ENCODE results near the gene LRRC61. TPM values are rescaled to one million over a fixed set of nuclear protein-coding genes. Genes with fewer than 3 reads are reported as not detected.

LRRC61 gene
- total and polyA plus RNA-seq, 2 of the 13 experiments (the other 11 are each of a cell fraction or from before 2014, with no cell fraction given), result 33.0 to 34.8 TPM

DNA sequence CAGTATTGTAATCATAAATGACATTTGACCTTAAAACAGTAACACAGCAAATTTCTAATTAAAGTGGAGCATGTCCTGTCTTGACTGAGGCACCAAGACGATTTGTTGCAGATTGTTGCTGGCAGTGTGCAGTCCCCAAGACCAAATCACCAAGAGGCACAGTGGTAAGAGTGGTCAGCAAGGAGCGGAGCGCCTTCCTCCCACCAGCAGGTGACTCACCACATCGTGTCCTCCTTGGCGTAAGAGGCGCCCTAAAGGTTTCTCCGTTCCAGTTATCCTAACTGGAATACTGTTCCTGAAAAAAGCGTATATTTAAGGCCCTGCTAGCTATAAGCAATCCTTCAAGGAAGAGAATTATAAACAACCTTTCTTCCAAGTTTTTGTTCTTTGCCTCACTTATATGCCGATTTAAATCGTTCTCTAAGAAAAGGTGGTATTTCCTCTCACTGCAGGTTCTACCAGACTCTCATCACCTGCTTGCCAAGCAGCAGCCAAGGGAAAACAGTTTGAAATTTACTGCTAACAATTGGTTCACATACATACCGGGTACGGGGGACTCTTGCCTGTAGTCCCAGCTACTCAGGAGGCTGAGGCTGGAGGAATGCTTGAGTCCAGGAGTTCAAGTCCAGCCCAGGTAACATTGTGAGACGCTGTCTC, 34.7 kb downstream of the LRRC61 start:
- Histone ChIP-seq H3K36me3 (replicated peaks in 1 of 2; ENCODE audit: control insufficient read depth in 1 of 2, insufficient read depth in 2 of 2, low read length in 2 of 2) (no peaks in the 10 kb centered on the region), H3K4me3 (replicated peaks in 1 of 3; ENCODE audit: insufficient read depth in 1 of 3, low read depth in 2 of 3, low read length in 3 of 3) (peak overlapping the region in 1 of 3 experiments; percentile 29; a peak in 1 of 6 replicates), H3K9ac (ENCODE audit: insufficient read depth, low read depth, low read length) (no peak overlapping the region), H3K27ac (ENCODE audit: extremely low read length, insufficient read depth, low read length) (no peak overlapping the region), H2AFZ (ENCODE audit: low read length) (no peak overlapping the region), H3K79me2 (ENCODE audit: insufficient read depth, low read length) (no peaks in the 10 kb centered on the region), H3K27me3 (ENCODE audit: control insufficient read depth in 1 of 2, insufficient read depth in 2 of 2, low read length in 2 of 2) (no peaks in the 10 kb centered on the region), H3K9me3 (ENCODE audit: low read length) (no peaks in the 10 kb centered on the region), H4K20me1 (ENCODE audit: insufficient read depth, low read length) (no peaks in the 10 kb centered on the region), H3K4me2 (ENCODE audit: low read depth, low read length) (peak overlapping the region; percentile 67), H3K4me1 (ENCODE audit: insufficient read depth, low read length) (peaks cover 68% of the 10 kb centered on the region)
- ChIA-PET POLR2A (interaction anchor here (1.2 to 1.4 kb wide), 3 partner anchors 11 to 31 kb away, joined by 3 to 5 read pairs (median 5); partner anchors contain the start of gene REPIN1), CTCF (ENCODE audit: low intra/inter-chr PET ratio, low total read pairs) (interaction anchor here (4.3 kb wide), 1 partner anchor 31 kb away, joined by 45 read pairs; no protein-coding TSS in a partner anchor)
- WGBS (ENCODE audit: low lambda C conversion rate), result 45% methylated on average over 13 of the region's 13 CpGs
- ATAC-seq, result peak; percentile 49
- BruUV-seq (replicated peaks), result no TSS peak
- in situ Hi-C loops (cut with HindIII; ENCODE audit: extremely low pct_ligation_motif_present, low pct_unique_long_range_greater_than_20kb), result no loop called here
- DNase-seq (ENCODE audit: low spot score), result no peak
- intact Hi-C loops (cut with micrococcal nuclease; ENCODE audit: unreplicated experiment), result loop anchor here (2.0 to 10.0 kb wide), 3 partner anchors 36 to 73 kb away; partner anchors contain the start of genes ACTR3C and LRRC61
- no peak for FAIRE-seq
- TF ChIP-seq ZBTB33 (CRISPR knock-in tag; IDR thresholded peaks at IDR 0.05) (0 out of 2 replicates have a peak, but pooled peaks have one; percentile 39), SALL1 (CRISPR knock-in tag; IDR thresholded peaks at IDR 0.05) (0 out of 2 replicates have a peak, but pooled peaks have one; percentile 4), CTCF (CRISPR knock-in tag; IDR thresholded peaks at IDR 0.05) (peak; percentile 30; the same call in 1 of the 2 replicates), TFDP2 (CRISPR knock-in tag; IDR thresholded peaks at IDR 0.05) (no peak), FOSL2 (CRISPR knock-in tag; IDR thresholded peaks at IDR 0.05) (peak; percentile 71), SRF (IDR thresholded peaks at IDR 0.05; ENCODE audit: low read depth, low read length) (no peak), ZNF207 (IDR thresholded peaks at IDR 0.05; ENCODE audit: borderline replicate concordance) (no peak), ZNF263 (CRISPR knock-in tag; IDR thresholded peaks at IDR 0.05) (peak; percentile 76)
- TF ChIP-seq, protein P1, sequence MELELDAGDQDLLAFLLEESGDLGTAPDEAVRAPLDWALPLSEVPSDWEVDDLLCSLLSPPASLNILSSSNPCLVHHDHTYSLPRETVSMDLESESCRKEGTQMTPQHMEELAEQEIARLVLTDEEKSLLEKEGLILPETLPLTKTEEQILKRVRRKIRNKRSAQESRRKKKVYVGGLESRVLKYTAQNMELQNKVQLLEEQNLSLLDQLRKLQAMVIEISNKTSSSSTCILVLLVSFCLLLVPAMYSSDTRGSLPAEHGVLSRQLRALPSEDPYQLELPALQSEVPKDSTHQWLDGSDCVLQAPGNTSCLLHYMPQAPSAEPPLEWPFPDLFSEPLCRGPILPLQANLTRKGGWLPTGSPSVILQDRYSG (CRISPR knock-in tag; IDR thresholded peaks at IDR 0.05), result no peak
- TF ChIP-seq, protein P2, sequence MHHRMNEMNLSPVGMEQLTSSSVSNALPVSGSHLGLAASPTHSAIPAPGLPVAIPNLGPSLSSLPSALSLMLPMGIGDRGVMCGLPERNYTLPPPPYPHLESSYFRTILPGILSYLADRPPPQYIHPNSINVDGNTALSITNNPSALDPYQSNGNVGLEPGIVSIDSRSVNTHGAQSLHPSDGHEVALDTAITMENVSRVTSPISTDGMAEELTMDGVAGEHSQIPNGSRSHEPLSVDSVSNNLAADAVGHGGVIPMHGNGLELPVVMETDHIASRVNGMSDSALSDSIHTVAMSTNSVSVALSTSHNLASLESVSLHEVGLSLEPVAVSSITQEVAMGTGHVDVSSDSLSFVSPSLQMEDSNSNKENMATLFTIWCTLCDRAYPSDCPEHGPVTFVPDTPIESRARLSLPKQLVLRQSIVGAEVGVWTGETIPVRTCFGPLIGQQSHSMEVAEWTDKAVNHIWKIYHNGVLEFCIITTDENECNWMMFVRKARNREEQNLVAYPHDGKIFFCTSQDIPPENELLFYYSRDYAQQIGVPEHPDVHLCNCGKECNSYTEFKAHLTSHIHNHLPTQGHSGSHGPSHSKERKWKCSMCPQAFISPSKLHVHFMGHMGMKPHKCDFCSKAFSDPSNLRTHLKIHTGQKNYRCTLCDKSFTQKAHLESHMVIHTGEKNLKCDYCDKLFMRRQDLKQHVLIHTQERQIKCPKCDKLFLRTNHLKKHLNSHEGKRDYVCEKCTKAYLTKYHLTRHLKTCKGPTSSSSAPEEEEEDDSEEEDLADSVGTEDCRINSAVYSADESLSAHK (CRISPR knock-in tag; IDR thresholded peaks at IDR 0.05; ENCODE audit: borderline replicate concordance), result no peak
- TF ChIP-seq, protein P3, sequence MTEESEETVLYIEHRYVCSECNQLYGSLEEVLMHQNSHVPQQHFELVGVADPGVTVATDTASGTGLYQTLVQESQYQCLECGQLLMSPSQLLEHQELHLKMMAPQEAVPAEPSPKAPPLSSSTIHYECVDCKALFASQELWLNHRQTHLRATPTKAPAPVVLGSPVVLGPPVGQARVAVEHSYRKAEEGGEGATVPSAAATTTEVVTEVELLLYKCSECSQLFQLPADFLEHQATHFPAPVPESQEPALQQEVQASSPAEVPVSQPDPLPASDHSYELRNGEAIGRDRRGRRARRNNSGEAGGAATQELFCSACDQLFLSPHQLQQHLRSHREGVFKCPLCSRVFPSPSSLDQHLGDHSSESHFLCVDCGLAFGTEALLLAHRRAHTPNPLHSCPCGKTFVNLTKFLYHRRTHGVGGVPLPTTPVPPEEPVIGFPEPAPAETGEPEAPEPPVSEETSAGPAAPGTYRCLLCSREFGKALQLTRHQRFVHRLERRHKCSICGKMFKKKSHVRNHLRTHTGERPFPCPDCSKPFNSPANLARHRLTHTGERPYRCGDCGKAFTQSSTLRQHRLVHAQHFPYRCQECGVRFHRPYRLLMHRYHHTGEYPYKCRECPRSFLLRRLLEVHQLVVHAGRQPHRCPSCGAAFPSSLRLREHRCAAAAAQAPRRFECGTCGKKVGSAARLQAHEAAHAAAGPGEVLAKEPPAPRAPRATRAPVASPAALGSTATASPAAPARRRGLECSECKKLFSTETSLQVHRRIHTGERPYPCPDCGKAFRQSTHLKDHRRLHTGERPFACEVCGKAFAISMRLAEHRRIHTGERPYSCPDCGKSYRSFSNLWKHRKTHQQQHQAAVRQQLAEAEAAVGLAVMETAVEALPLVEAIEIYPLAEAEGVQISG (CRISPR knock-in tag; IDR thresholded peaks at IDR 0.05), result peak; percentile 27; the same call in 1 of the 2 replicates

All from HepG2 (cell line).